NCI-H460 (cell line): ENCODE measurements around the gene TNNT2. TPM values are rescaled to one million over a fixed set of nuclear protein-coding genes. Genes with fewer than 3 reads are reported as not detected.

Experiments
- DNase-seq: peaks from one replicate; pipeline ENCODE4 v3.0.0-alpha.2; 2016; ENCODE audit warnings: low read depth; ENCODE audit errors: extremely low read depth
- total RNA-seq: library from RNA; depleted of rRNA; stranded (reverse); fragments of >200 nt; shearing (Covaris generic); gene quantifications from 2 replicates; pipeline ENCODE4 v1.2.3, GENCODE V29; 2014

The TNNT2 gene
- total RNA-seq, 1 experiment from 2014 or later: not detected

- DNase-seq: no peak
Measured at GRCh38 chr1:201404055-201404454, 26.6 kb upstream of the TNNT2 start.

GRCh38 chr1:201403359-201403758, 25.9 kb upstream of the TNNT2 start:
- no peak for DNase-seq

- DNase-seq: no peak
Measured at GRCh38 chr1:201401700-201402099, 24.2 kb upstream of the TNNT2 start.

- DNase-seq: no peak
Measured at GRCh38 chr1:201400852-201401230, 23.4 kb upstream of the TNNT2 start.

GRCh38 chr1:201400212-201400851, 22.9 kb upstream of the TNNT2 start:
- DNase-seq: no peak

GRCh38 chr1:201399352-201400126, 22.1 kb upstream of the TNNT2 start:
- no peak for DNase-seq

- no peak for DNase-seq
Measured at GRCh38 chr1:201399018-201399351, 21.5 kb upstream of the TNNT2 start, which contains the start of gene LAD1. Gene LAD1 (minus strand): TSS chr1:201399324. CDS start chr1:201399306, 18 bp downstream.

- no peak for DNase-seq
Measured at GRCh38 chr1:201397675-201398074, 20.2 kb upstream of the TNNT2 start.

- DNase-seq: no peak
Measured at GRCh38 chr1:201396861-201397464, 19.5 kb upstream of the TNNT2 start.

GRCh38 chr1:201395936-201396335, 18.5 kb upstream of the TNNT2 start:
- DNase-seq: no peak

GRCh38 chr1:201394591-201394990, 17.1 kb upstream of the TNNT2 start:
- no peak for DNase-seq

- DNase-seq: no peak
Measured at GRCh38 chr1:201393076-201393475, 15.6 kb upstream of the TNNT2 start.

- no peak for DNase-seq
Measured at GRCh38 chr1:201391651-201392511, 14.4 kb upstream of the TNNT2 start.

- DNase-seq: no peak
Measured at GRCh38 chr1:201391225-201391624, 13.7 kb upstream of the TNNT2 start.

GRCh38 chr1:201389051-201389450, 11.6 kb upstream of the TNNT2 start:
- DNase-seq: no peak

GRCh38 chr1:201386208-201386607, 8.7 kb upstream of the TNNT2 start:
- DNase-seq: no peak

- peak; percentile 42 for DNase-seq
Measured at GRCh38 chr1:201385299-201385891, 7.9 kb upstream of the TNNT2 start.

- DNase-seq: no peak
Measured at GRCh38 chr1:201384406-201384782, 6.9 kb upstream of the TNNT2 start.

- DNase-seq: no peak
Measured at GRCh38 chr1:201383647-201384405, 6.3 kb upstream of the TNNT2 start.

- no peak for DNase-seq
Measured at GRCh38 chr1:201381130-201381529, 3.6 kb upstream of the TNNT2 start.
